H1 (cell line): ENCODE measurements around the gene NELL1. TPM values are rescaled to one million over a fixed set of nuclear protein-coding genes. Genes with fewer than 3 reads are reported as not detected.

Source experiments
- CHD7 ChIP-seq: fragments of 300-600 bp; sonication (generic); IDR thresholded peaks from 2 replicates; pipeline ENCODE4 v1.7.1; 2012; ENCODE audit warnings: low read length, moderate library complexity, mild to moderate bottlenecking, inconsistent platforms; ENCODE audit not compliant: insufficient replicate concordance
- HDAC6 ChIP-seq: IDR thresholded peaks from one replicate; pipeline ENCODE4 v1.7.1; 2012; ENCODE audit warnings: low read depth, mild to moderate bottlenecking, inconsistent platforms, low read length, moderate library complexity
- JUN ChIP-seq: IDR thresholded peaks from 2 replicates; pipeline ENCODE4 v1.6.1; 2011; ENCODE audit warnings: low read depth, mild to moderate bottlenecking, improper control_type of control experiment, low read length
- polyA plus RNA-seq, 7 experiments: library from polyadenylated mRNA; depleted of rRNA in 3 of 7; stranded (reverse) in 5 of 7; unstranded in 2 of 7; fragments of >200 nt in 5 of 7; fragments of 200-250 nt in 2 of 7; gene quantifications; 1 replicate in 5 of 7; 2 replicates in 1 of 7; 4 replicates in 1 of 7; pipeline versions ENCODE4 v1.2.1 to v1.2.3, GENCODE V29; 2011 to 2013; ENCODE audit warnings: missing spikeins in 2 of 7, mixed read lengths in 2 of 7
- total RNA-seq: library from RNA; stranded (reverse); fragmentation: NEBNext Ultra II Directional; extraction: Animal tissue kit (Norgen Biotek cat#: 25700); gene quantifications from 2 replicates; pipeline ENCODE4 v1.2.1, GENCODE V29; 2021

NELL1 gene
- total and polyA plus RNA-seq, 2 of the 8 experiments (the other 6 are each of a cell fraction or from before 2014, with no cell fraction given), result 0.21 TPM; not detected in 1

GRCh38 chr11:21307874-21308273, 638.5 kb downstream of the NELL1 start (continued):
- TF ChIP-seq CHD7, result no peak
- TF ChIP-seq HDAC6, result no peak
- TF ChIP-seq JUN, result no peak
